GF-D8 (cell line): ENCODE results near the gene SUPT3H.

Experiments used
- DNase-seq: peaks from one replicate; lab custom pipeline; 2025; lab: John Stamatoyannopoulos, UW

Gene SUPT3H

GRCh38 chr6:45256697-45257695 is 120.7 kb downstream of the SUPT3H start:
- DNase-seq = no peak

DNA sequence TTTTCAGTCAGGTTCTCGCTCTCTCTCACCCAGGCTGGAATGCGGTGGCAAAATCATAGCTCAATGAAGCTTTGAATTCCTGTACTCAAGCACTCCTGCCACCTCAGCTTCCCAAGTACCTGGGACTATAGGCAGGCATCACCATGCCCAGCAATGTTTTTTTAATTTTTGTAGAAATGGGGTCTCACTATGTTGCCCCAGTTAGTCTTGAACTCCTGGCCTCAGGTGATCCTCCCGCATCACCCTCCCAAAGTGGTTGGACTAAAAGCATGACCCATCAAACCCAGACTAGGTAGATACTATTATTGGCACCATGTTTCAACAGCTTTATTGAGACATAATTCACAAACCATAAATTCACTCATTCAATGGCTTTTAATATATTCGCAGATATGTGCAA is 122.3 kb downstream of the SUPT3H start:
- DNase-seq = no peak

DNA sequence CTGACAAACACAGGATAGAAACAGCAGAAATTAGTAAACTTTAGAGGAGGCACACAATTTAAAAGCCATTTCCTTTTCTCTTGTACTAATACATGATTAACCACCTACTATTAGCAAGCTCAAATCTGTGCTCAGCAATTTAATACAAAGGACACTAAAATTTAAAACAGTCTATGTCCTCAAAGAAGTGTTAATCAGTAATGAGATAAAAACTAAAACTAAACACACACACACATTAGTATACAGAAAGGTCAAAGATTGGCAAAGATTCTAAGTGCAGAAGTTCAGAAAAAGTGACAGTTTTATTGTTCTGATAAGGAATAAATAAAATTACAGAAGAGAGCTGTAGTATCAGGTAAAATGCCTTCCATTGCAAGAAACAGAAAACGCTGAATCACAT is 123.5 kb downstream of the SUPT3H start:
- no peak for DNase-seq

GRCh38 chr6:45253453-45253852 is 124.3 kb downstream of the SUPT3H start:
- DNase-seq = no peak

GRCh38 chr6:45231660-45232059 is 146.1 kb downstream of the SUPT3H start:
- DNase-seq = no peak

DNA sequence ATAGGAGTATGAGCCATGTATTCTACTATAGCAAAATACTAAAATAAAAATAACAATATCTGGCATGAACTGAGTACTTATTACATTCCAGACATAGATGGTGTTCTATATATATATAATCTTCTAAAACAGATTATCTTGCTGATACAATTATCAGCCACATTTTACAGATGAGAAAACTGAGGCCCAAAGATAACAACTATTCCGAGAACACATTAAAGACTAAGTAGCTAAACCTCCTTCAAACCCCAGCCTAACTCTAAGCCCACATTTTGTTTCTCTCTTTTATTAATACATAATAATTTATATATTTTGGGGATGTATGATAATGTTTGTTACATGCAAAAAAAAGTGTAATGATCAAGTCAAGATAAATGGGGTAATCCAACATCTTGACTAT is 148.3 kb downstream of the SUPT3H start:
- DNase-seq = no peak

- no peak for DNase-seq
Observed at GRCh38 chr6:45226081-45226480, 151.7 kb downstream of the SUPT3H start.

- no peak for DNase-seq
Observed at GRCh38 chr6:45222380-45222779, 155.4 kb downstream of the SUPT3H start.

DNA sequence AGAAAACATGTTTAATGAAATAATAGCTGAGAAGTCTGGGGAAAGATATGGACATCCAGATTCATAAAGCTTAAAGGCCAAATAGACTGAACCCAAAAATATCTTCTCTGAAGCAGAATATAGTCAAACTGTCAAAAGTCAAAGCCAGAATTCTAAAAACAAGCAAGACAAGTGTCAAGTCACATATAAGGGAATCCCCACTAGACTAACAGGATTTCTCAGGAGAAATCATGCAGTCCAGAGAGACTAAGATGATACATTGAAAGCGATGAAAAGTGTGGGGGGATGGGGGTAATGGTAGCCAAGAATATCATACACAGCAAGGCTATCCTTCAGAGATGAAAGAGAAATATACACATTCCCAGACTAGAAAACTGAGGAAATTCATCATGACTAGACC is 162.0 kb downstream of the SUPT3H start:
- DNase-seq = no peak

GRCh38 chr6:45212976-45213375 is 164.8 kb downstream of the SUPT3H start:
- DNase-seq = no peak

DNA sequence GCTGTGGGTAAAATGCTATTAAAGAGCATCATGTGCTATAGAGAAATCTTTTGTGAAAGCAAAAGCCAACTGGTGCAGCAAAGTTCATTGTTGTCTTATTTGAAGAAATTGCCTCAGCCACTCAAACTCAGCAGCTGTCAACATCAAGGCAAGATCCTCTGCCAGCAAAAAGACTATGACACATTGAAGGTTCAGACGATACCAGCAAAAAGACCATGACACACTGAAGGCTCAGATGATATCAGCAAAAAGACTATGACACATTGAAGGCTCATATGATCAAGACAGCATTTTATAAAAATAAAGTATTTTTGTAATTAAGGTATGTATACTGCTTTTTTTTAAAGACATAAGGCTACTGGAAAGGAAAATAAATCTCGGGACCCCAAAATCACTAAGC is 168.0 kb downstream of the SUPT3H start:
- no peak for DNase-seq

DNA sequence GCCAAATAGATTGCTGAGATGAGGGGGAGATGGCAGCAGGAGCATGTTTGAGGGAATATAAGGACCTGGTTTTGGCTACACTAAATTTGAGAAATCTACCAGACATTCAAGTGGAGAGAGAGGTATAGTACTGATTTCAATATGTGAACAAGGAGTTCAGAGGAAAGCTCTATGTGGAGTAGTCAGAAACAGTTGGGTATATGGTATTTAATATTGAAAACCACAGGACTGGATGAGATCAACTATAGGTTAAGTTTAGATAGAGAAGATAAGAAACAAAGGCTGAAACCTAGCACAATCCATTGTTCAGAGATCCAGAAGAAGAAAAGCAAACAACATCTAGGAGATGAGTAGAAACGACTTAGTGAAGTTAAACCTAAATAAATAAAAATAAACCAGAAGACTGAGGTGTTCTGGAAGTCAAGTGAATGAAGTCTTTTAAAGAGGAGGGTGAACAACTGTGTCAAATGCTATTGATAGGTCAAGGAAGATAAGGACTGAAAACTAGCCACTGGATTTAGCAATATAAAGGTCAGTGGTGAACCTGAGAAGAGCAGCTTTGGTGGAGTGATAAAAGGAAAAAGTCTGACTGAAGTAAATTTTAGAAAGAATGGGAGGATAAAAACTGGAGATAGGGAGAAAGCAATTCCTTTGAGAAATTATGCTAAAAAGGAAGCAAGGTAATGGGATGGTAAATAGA is 170.8 kb downstream of the SUPT3H start:
- no peak for DNase-seq

DNA sequence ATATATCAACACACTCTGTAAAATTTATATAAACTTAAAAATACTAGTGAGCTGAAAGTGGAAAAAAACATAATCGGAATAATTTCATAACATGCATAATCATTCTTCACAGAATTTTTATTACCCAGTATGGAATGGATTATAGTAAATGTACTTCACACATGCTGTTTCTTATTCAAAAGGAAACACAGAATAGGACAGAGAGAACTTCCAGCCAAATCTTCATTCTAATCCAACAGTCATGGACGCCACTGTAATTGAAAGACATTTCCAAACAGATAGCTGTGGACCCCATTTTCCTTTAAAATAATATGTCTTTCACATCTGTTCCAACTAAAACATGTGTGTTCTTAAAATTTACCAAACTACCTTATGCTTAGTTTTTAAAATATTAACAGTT is 176.2 kb downstream of the SUPT3H start:
- no peak for DNase-seq

DNA sequence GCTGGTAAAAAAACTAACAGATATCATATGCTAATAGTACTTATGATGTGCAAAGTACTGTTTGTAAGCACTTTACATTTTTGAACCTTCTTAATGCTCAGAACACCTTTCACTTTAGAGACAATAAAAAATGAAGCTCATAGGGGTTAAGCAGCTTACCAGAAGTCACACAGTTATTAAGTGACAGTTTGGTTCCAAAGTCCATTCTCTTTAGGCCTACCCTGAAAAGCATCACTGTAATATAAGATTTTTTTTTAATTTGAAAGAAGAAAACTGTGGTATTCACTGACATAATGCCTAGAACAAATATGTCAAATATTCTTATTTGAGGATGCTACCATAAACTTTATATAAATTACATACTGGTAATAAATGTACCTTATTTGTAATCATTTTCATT is 177.2 kb downstream of the SUPT3H start:
- DNase-seq = no peak

DNA sequence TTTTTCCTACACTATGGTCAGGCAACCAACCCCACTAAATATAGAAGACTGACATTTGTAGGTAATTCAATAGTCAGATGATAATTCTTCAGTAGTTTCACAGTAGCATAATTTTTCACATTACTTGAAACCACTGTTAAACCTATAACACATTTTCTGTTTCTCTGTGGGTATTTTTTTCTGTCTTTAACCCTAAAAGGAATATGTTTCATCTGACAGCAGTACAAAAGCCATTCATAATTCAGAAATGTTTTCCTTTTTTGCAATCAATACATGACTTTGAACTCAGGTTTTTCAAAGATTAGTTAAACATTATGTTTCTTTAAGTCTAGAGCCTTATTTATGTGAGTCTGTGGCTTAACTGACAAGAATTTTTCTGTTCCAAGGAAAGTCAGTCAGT is 178.2 kb downstream of the SUPT3H start:
- DNase-seq = no peak

DNA sequence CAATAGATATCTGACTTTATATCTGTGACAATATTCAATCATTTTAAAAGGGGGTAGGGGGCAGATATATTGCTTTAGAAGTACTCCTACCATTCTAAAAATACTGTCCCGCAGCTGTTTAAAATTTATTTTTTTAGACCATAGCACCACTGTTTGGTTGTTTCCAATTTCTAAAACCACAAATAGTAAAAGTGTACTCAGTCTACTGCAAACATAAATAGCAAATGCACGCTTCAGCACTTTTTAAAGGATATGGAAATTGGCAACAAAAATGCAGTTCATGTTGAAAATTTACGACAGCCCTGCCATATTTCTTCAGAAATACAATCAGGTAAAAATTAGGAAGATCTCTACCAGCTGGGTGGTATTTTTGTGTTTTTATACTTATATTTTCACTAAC is 181.6 kb downstream of the SUPT3H start:
- DNase-seq = no peak

DNA sequence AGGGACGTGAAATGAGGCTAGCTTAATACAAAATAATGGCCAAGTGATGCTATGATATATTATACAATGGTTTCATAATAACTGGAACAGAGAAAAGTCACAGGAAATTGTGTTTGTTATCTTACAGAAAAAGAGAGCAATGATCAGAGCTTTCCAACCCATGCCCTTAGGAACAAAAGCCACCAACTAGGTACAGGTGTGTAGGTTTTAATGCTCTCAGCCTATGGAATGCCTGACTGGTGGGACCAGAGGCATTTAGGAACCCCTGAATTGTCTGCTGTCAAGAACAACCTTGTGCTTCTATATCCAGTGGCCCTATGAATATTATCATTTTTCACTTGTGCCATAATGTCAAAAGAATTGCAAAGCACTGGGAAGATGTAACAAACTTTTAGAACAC is 182.6 kb downstream of the SUPT3H start:
- no peak for DNase-seq

DNA sequence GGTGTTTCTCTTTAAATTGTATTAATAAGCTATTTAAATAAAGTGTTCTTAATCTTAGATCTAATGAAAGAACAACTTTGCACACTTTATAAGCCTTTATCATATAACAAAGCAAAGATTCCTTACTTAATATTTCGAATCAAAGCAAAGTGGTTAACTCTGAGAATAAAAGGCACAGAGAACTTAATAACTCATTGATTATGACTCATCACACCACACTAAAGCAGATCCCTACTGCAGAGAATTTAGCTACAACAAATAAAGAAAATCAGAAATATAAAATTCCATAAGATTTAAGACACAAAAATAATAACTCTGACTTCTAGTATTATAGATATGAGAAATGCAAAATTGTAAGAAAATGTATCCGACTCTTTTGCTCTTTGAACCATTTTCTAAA is 185.2 kb downstream of the SUPT3H start:
- DNase-seq = no peak

DNA sequence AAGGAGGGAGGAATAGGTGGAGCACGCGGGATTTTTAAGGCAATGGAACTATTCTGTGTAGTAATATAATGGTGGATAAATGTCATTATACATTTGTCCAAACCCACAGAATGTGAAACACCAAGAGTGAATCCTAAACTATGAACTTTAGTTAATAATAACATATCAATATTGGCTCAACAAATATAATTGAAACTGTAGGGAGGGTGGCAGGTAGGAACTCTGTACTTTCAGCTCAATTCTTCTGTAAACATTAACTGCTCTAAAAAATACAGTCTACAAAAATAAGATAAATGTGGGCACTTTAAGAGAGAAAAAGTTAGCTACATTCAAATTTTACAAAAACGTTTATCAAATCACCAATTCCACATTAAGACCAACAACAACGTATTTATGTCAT is 186.3 kb downstream of the SUPT3H start:
- DNase-seq = no peak

DNA sequence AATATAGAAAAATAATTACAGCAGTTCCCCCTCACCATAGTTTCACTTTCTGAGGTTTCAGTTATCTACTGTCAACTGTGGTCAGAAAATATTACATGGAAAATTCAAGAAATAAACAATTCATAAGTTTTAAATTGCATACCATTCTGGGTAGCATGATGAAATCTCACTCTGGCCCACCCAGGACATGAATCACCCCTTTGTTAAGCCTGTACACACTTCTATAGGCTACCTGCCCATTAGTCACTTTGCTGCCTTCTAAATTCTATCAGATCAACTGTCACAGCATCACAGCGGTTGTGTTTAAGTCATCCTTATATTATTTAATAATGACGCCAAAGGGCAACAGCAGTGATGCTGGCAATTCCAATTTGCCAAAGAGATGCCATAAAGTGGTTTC is 189.9 kb downstream of the SUPT3H start:
- no peak for DNase-seq

GRCh38 chr6:45185403-45186251 is 192.1 kb downstream of the SUPT3H start:
- no peak for DNase-seq

DNA sequence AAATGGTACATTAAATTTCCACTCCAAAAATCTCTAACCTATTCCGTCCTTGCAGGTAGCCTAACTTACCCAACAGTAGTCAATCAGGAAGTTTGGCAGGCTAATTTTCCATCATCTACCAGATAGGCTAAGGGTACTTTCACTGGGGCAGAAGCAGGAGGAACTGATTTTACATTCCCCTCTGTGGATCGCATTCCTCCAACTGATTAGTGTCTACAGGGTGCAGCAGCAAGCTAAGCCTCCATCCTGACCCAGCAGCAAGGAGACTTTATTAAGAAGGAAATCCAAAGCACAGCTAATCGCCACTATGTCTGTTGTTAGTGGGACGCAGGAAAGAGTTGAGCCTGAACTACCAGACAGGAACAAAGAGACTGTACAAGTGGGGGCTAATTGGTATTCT is 192.8 kb downstream of the SUPT3H start:
- no peak for DNase-seq
